HUES6 (cell line): Measurements from ENCODE around the gene OR51F1.
"Not testable (repeated sequence)": the region's sequence is repeated elsewhere in the genome, so short reads cannot be mapped to it uniquely, and the experiment has no call there.

Experiments
- H3K27ac ChIP-seq: 2 replicates; pipeline ENCODE4 v1.7.0; 2013; ENCODE audit warnings: low read depth, mild to moderate bottlenecking, low read length, inconsistent platforms
- H3K27me3 ChIP-seq: 2 replicates; pipeline ENCODE4 v1.6.1; 2013; ENCODE audit warnings: low read length; ENCODE audit not compliant: control insufficient read depth, insufficient read depth
- H3K36me3 ChIP-seq: 2 replicates; pipeline ENCODE4 v1.6.1; 2013; ENCODE audit warnings: low read length; ENCODE audit not compliant: control insufficient read depth, insufficient read depth
- H3K4me1 ChIP-seq: 2 replicates; pipeline ENCODE4 v1.6.1; 2013; ENCODE audit warnings: low read length; ENCODE audit not compliant: control insufficient read depth, insufficient read depth
- H3K4me3 ChIP-seq: 2 replicates; pipeline ENCODE4 v1.5.1; 2013; ENCODE audit warnings: low read depth, low read length
- H3K9ac ChIP-seq: one replicate; pipeline ENCODE4 v1.6.1; 2013; ENCODE audit warnings: mild to moderate bottlenecking, low read length
- H3K9me3 ChIP-seq: 2 replicates; pipeline ENCODE4 v1.6.1; 2013; ENCODE audit warnings: low read depth, low read length; ENCODE audit not compliant: control insufficient read depth, insufficient read depth

The OR51F1 gene

DNA sequence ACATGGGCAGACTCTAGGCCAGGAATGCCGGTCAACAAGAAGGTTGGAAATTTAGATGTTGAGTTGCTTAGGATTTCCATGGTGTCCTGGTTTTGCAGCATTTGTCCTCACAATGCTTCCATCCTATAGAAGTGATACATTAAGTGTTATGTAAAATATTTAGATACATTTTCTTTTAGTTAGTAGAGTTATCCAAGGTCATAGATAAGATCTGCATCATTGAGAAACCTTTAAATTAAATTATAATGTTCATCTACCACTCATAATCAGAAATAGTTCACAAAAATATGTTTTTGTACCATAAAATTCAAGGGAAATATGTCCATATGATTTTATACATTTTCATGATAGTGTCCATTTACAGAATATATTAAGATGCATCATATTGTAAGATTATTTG, at the start of gene OR51F1:
Gene OR51F1 (minus strand): TSS at position 101 of the 400 bp plus-strand sequence. CDS start 0 bp downstream, at position 101.
- H3K4me3 ChIP-seq = no peak within 1 kb of the TSS
- no peaks in the 10 kb centered on the region for H3K36me3 ChIP-seq
- no peaks in the 10 kb centered on the region for H3K9me3 ChIP-seq
- no peaks in the 10 kb centered on the region for H3K27me3 ChIP-seq
- H3K9ac ChIP-seq = no peak within 1 kb of the TSS
- no peak within 1 kb of the TSS for H3K27ac ChIP-seq
- no peaks in the 10 kb centered on the region for H3K4me1 ChIP-seq

DNA sequence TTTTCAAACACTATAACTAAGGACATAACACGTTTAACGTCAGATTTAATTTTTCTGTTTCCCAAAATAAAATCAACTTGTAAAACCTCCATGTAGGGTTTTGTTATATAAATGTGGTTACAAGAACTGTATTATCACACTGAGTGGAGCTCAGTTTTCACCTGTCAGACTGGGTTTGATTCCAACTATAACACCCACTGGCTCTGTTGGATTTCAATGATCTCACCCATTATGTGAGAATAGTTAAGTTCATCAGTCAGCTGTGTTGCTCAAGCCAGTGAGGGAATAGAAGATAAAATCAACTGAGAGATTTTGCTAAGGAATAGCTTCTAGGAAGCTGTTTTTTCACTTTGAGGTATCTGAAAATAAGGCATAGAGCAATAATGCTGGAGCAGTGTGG, 39.5 kb upstream of the OR51F1 start:
- Histone ChIP-seq H3K27me3 (no peaks in the 10 kb centered on the region), H3K9ac (no peak overlapping the region)

DNA sequence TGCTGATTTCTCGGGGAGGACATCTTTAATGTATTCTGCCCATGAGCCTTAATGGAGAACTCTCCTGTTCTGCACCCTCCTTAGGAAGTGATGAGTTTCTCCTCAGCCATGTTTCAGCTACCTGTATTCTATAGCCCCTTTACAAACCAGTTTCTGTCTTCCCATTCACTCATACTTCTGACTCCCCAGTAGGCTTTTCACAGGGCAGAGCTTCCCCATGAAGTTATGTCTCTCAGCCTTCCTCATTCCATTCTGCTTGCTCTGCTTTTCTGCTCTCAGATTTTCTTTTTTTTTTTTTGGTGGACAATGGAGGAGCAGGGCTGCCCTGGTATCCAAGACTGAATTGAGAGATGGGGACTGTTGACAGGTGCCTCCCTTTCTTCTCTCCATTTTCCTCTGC, 38.7 kb upstream of the OR51F1 start:
- Histone ChIP-seq H3K4me3 (no peak overlapping the region), H3K9me3 (no peaks in the 10 kb centered on the region), H3K27me3 (no peaks in the 10 kb centered on the region), H3K9ac (no peak overlapping the region), H3K36me3 (no peaks in the 10 kb centered on the region), H3K4me1 (no peaks in the 10 kb centered on the region), H3K27ac (no peak overlapping the region)

More for the DNA sequence above, 39.5 kb upstream of the OR51F1 start:
- no peak overlapping the region for H3K27ac ChIP-seq
- no peaks in the 10 kb centered on the region for H3K4me1 ChIP-seq
- no peak overlapping the region for H3K4me3 ChIP-seq
- no peaks in the 10 kb centered on the region for H3K9me3 ChIP-seq
- no peaks in the 10 kb centered on the region for H3K36me3 ChIP-seq

DNA sequence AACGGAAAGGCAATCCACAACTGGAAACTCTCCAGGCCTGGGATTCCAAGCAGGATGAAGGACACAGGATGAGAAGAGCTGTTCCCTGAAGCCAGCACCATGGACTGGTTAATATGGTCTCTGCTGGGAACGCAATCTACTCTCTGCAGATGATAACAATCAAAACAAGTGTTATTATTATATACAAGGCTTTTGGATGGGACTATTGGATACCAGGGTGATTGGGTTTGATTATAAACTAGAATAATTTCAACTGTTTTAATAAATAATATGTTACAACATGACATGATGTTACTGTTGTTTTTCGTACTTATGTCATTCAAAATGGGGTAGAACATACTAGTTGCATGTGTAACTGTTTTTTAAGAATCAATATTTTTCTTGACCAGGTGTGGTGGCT, 34.5 kb upstream of the OR51F1 start, which contains the start of gene OR52R1:
Gene OR52R1 (minus strand): TSS at position 101 of the 400 bp plus-strand sequence. CDS start 0 bp downstream, at position 101.
- H3K36me3 ChIP-seq = no peaks in the 10 kb centered on the region
- no peak within 1 kb of the TSS for H3K27ac ChIP-seq
- no peak within 1 kb of the TSS for H3K4me3 ChIP-seq
- H3K9ac ChIP-seq = no peak within 1 kb of the TSS
- H3K4me1 ChIP-seq = no peaks in the 10 kb centered on the region
- no peaks in the 10 kb centered on the region for H3K27me3 ChIP-seq
- no peaks in the 10 kb centered on the region for H3K9me3 ChIP-seq

GRCh38 chr11:4801316-4801715, 31.6 kb upstream of the OR51F1 start:
- H3K36me3 ChIP-seq, H3K9ac ChIP-seq, H3K9me3 ChIP-seq, H3K27me3 ChIP-seq, H3K27ac ChIP-seq, H3K4me1 ChIP-seq, H3K4me3 ChIP-seq: not testable (repeated sequence)

GRCh38 chr11:4798427-4799183, 28.9 kb upstream of the OR51F1 start:
- Histone ChIP-seq H3K9ac (no peak overlapping the region), H3K4me1 (no peaks in the 10 kb centered on the region), H3K36me3 (no peaks in the 10 kb centered on the region), H3K4me3 (no peak overlapping the region), H3K27ac (no peak overlapping the region), H3K9me3 (no peaks in the 10 kb centered on the region), H3K27me3 (peaks cover 3% of the 10 kb centered on the region; the same call in 1 of the 2 replicates)

GRCh38 chr11:4797206-4797605, 27.5 kb upstream of the OR51F1 start:
- Histone ChIP-seq H3K4me3 (no peak overlapping the region), H3K9me3 (no peaks in the 10 kb centered on the region), H3K27ac (no peak overlapping the region), H3K27me3 (peaks cover 3% of the 10 kb centered on the region; the same call in 1 of the 2 replicates), H3K36me3 (no peaks in the 10 kb centered on the region), H3K4me1 (no peaks in the 10 kb centered on the region), H3K9ac (no peak overlapping the region)

DNA sequence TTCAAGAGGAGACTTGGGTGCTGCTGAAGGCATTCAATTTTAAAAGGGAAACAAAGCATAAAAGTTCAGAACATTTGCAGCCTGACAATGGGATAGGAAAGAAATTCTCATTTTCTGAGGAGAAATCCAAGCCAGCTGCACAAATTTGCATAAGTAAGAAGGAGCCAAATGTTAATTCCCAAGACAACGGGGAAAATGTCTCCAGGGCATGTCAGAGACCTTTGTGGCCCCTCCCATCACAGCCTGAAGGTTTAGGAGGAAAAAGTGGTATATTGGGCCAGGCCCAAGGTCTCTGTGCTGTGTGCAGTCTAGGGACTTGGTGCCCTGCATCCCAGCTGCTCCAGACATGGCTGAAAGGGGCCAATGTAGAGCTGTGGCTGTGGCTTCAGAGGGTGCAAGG, 12.7 kb upstream of the OR51F1 start:
- Histone ChIP-seq H3K9me3 (peaks cover 15% of the 10 kb centered on the region; the same call in 1 of the 2 replicates), H3K4me1 (no peaks in the 10 kb centered on the region), H3K9ac (no peak overlapping the region), H3K4me3 (no peak overlapping the region), H3K27ac (no peak overlapping the region), H3K36me3 (no peaks in the 10 kb centered on the region), H3K27me3 (no peaks in the 10 kb centered on the region)

DNA sequence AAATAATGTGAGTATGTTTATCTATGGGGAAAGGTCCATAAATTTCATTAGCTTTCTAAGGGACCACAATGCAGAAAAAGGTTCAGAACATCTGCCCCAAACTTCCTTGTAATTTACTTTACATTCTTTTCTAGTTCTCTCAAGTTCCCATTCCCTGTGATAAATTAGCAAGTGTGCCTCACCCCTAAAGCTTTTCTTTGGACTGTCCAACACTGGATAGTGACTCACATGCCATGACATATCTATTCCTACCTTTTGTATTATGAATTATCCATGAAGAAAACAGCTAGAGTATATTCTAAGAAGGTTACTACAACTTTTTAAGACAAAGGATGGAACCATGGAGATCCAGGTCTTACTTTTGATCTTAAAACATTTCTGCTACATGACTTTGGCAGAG, 1.6 kb downstream of the OR51F1 start:
- H3K36me3 ChIP-seq = no peaks in the 10 kb centered on the region
- no peak overlapping the region for H3K4me3 ChIP-seq
- no peak overlapping the region for H3K9ac ChIP-seq
- H3K27ac ChIP-seq = no peak overlapping the region
- H3K27me3 ChIP-seq = no peaks in the 10 kb centered on the region
- no peaks in the 10 kb centered on the region for H3K4me1 ChIP-seq
- no peaks in the 10 kb centered on the region for H3K9me3 ChIP-seq

DNA sequence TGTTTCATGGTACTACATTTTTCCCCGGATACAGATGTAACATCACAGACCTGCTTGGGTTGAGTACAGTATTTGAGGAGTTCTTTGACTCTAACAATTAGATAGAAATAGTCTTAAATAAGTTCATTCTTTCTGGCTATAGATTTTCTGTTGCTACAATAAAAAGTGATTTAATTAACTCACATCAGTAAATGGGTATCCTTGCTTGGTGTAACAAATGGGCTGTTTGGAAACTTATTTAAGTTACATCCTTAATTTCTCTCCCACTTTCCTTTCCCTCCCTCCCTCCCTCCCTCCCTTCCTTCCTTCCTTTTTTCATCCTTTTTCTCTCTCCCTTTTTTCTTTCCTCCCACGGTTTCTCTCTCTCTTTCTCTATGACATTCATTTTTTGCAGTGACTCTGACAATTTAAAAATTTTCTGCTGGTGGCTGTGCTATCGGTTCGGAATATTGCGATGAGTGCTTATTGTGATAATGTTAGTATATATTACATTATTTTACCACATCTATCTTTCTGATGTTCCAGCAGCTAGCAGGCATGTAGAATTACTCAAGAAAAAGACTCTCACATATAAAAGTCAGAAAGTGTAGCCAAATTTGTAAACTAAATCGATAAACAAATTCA, 3.2 kb downstream of the OR51F1 start:
- Histone ChIP-seq H3K9ac (no peak overlapping the region), H3K27ac (no peak overlapping the region), H3K9me3 (no peaks in the 10 kb centered on the region), H3K36me3 (no peaks in the 10 kb centered on the region), H3K4me1 (no peaks in the 10 kb centered on the region), H3K4me3 (no peak overlapping the region), H3K27me3 (no peaks in the 10 kb centered on the region)

- Histone ChIP-seq H3K4me3 (no peak overlapping the region), H3K4me1 (no peaks in the 10 kb centered on the region), H3K27me3 (no peaks in the 10 kb centered on the region), H3K36me3 (no peaks in the 10 kb centered on the region), H3K9me3 (no peaks in the 10 kb centered on the region), H3K27ac (no peak overlapping the region), H3K9ac (no peak overlapping the region)
Measured at GRCh38 chr11:4763096-4763495, 6.6 kb downstream of the OR51F1 start.
